ENCODE measurements around the gene PGK1.
"Not testable (repeated sequence)": the region's sequence is repeated elsewhere in the genome, so short reads cannot be mapped to it uniquely, and the experiment has no call there.

The PGK1 gene

DNA sequence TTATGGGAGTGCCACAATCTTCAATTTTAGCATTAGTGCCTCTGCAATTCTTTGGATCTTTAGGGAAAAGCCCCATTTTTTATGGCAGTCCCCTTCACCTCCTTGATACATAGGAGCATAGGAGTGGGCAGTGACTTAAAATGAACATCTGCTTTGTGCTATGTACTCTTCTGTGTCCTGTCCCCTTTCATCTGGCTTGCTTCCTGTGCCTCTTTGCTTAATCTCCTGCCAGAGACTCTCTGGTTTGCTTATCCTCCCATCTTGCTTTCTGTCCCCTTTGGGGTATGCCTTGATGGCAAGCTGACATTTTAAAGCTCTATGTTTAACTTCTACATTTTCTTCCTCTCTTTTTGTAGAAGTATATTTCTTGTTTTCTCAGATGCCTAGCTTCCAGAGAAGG lies 12.3 kb downstream of the PGK1 start:
- no peak for DNase-seq (ENCODE audit: low spot score)

DNA sequence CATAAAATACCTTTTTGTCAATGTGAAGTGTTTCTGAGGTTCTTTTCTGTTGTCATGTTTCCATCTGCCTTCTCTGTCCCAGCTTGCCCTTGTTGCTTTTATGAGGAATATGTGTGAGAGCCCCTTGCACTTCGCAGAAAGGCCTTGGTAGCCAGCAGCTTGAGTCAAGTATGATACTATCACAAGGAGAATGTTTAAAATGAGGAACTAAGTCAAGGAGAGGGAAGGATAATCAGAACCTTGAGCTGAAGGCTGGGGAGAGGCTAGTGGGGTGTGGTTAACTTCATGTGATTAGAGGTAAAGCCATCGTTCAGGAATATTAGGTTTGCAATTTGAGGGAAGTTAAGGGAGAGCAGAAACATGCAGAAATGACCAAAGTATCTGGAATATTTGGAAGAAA lies 12.7 kb downstream of the PGK1 start:
- DNase-seq (ENCODE audit: low spot score), result no peak

- DNase-seq (ENCODE audit: low spot score), result no peak
Measured at GRCh38 chrX:78118628-78119027, 14.6 kb downstream of the PGK1 start.

- no peak for DNase-seq (ENCODE audit: low spot score)
Measured at GRCh38 chrX:78119521-78120227, 15.6 kb downstream of the PGK1 start.

- no peak for DNase-seq (ENCODE audit: low spot score)
Measured at GRCh38 chrX:78123190-78123589, 19.1 kb downstream of the PGK1 start.

DNA sequence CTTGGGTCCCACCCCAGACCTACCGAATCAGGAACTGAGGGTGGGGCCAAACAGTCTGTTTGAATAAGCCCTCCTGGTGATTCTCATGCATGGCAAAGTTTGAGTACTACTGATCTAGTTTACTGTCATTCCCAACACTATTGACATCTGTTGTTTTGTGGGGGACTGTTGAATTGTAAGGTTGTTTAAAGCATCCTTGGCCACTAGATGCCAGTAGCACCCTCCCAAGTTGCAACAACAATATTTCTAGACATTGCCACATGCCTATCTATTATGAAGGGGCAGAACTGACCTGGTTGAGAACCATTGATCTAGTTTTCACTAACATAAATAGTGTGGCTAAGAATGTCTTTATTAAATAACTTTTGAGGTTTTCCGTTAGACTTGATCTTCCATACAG lies 20.3 kb downstream of the PGK1 start:
- peak; percentile 9 for DNase-seq (ENCODE audit: low spot score)

DNA sequence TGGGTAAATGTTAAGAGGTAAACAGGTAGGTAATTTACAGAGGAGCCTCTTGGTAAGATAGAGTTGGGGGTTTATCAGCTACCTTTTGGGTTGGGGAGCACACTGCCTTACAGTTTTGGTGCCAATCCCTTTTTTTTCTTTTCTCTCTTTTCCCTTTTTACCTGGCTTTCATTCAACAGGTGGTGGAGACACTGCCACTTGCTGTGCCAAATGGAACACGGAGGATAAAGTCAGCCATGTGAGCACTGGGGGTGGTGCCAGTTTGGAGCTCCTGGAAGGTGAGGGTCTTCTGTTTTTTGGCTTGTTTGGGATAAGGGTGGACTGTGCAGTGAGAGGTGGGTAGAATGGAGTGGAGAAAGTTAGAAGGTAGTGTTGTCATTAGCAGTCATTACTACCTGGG lies 21.1 kb downstream of the PGK1 start:
- DNase-seq (ENCODE audit: low spot score), result no peak

DNA sequence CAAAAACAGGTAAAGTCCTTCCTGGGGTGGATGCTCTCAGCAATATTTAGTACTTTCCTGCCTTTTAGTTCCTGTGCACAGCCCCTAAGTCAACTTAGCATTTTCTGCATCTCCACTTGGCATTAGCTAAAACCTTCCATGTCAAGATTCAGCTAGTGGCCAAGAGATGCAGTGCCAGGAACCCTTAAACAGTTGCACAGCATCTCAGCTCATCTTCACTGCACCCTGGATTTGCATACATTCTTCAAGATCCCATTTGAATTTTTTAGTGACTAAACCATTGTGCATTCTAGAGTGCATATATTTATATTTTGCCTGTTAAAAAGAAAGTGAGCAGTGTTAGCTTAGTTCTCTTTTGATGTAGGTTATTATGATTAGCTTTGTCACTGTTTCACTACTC lies 21.7 kb downstream of the PGK1 start:
- not testable (repeated sequence) for DNase-seq (ENCODE audit: low spot score)

DNA sequence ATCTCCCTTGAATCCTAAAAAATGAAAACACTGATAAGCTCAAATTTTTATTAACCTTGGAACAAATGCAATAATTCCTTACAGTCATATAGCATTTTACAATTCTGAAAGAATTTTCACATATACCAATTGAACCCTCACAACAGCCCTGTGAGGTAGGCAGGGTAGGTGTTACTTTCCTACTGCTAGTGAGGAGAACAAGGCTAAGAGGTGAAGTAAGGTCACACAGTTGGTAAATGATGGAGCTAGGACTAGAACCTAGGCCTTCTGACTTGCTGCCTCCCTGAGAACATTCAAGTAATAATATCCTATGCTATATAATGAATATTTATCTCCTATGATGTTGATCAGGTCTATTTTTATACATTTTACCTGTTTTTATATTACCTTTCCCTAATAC lies 25.7 kb downstream of the PGK1 start:
- DNase-seq (ENCODE audit: low spot score), result no peak

- DNase-seq (ENCODE audit: low spot score), result no peak
Measured at GRCh38 chrX:78130396-78130795, 26.3 kb downstream of the PGK1 start.

DNA sequence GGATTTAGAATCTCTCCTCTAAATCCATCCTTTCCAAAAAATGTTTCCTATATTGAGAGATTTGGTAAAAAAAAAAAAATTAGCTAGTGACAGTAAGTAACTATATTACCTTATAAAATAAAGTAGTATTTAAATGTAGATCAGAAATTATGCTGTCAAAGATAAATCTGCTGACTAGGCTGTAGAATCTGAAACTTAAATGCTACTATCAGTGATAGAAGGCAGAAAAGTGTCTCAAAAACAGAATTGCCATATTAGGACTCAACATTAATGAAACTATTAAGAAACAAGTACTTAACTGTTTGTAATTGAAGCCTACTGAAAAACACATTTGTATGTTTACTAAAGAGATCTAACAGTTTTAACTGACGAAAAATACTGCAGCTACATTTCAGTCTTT lies 27.1 kb downstream of the PGK1 start:
- no peak for DNase-seq (ENCODE audit: low spot score)

GRCh38 chrX:78133238-78133960 lies 29.4 kb downstream of the PGK1 start:
- no peak for DNase-seq (ENCODE audit: low spot score)

DNA sequence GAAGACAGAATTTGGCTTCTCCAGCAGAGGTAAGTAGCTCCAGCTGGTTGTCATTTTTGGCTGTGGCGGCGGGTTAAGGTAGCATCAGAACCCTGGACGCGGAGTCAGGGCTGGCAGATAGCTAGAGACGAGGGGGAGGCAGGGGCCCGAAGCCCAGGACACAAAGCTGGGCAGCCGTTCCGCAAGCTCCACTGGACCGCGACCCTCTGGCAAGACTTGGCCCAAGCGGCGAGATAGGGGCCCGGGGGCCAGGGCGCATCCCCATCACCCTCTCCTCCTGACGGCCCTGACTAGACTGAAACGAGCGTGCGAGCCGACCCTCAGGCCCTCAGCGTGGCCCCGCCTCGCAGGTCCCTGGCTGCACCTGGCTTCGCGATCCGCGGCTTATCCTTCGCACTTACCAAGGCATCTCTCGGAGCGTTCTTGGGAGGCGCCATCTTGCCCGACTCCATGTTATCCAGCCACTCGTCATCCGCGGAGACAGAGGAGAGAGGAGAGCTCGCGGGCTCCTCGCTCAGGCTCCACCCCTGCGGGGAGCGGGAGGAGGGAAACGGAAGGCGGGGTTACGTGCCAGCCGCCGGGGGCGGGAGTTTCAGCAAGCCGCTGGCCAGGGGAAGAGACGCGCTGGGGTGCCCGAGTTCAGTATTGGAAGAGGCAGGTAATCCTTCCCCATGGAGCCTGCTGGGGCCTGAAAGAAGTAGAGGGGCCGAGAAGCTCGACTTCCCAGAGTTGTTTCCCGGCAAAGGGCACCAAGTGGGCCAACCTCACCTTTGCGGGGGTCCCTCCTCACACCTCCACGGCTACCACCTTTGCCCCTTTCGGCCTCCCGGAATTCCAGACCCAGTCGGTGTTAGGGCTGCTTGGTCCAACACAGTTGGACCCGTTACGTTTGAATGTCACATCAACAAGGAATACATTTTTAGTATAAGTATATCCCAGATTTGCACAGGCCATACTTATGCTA lies 35.4 kb downstream of the PGK1 start, which contains the start of gene TAF9B:
Gene TAF9B (minus strand): TSS at position 491 of the 964 bp plus-strand sequence. CDS start 39 bp downstream, at position 452.
- DNase-seq (ENCODE audit: low spot score), result peak; percentile 88

GRCh38 chrX:78140206-78140605 lies 36.2 kb downstream of the PGK1 start:
- no peak for DNase-seq (ENCODE audit: low spot score)

DNA sequence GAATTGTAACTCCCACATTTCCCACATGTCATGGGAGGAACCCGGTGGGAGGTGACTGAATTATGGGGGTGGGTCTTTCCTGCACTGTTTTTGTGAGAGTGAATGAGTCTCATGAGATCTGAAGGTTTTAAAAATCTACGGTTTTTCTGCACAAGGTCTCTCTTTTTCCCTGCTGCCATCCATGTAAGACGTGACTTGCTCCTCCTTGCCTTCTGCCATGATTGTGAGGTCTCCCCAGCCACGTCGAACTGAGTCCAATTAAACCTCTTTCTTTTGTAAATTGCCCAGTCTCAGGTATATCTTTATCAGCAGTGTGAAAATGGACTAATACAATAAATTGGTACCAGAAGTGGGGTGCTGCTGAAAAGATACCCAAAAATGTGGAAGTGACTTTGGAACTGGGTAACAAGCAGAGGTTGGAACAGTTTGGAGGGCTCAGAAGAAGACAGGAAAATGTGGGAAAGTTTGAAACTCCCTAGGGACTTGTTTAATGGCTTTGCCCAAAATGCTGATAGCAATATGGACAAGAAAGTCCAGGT lies 43.0 kb downstream of the PGK1 start:
- not testable (repeated sequence) for DNase-seq (ENCODE audit: low spot score)

GRCh38 chrX:78157373-78157772 lies 53.3 kb downstream of the PGK1 start:
- DNase-seq (ENCODE audit: low spot score), result not testable (repeated sequence)

DNA sequence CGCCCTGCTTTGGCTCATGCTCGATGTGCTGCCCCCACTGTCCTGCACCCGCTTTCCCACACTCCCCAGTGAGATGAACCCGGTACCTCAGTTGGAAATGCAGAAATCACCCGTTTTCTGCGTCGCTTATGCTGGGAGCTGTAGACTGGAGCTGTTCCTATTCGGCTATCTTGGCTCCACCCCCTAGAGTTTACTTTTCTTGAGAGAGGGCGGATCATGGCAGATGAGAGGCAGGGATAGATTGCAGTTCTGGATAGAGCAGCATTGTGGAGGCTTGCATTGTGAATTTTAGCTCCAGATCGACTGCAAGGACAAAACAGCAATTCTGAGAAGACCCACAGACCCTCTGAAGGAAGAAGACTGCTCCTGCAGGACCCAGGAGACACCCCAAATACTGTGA lies 53.8 kb downstream of the PGK1 start:
- not testable (repeated sequence) for DNase-seq (ENCODE audit: low spot score)

GRCh38 chrX:78160711-78161110 lies 56.7 kb downstream of the PGK1 start:
- not testable (repeated sequence) for DNase-seq (ENCODE audit: low spot score)

DNA sequence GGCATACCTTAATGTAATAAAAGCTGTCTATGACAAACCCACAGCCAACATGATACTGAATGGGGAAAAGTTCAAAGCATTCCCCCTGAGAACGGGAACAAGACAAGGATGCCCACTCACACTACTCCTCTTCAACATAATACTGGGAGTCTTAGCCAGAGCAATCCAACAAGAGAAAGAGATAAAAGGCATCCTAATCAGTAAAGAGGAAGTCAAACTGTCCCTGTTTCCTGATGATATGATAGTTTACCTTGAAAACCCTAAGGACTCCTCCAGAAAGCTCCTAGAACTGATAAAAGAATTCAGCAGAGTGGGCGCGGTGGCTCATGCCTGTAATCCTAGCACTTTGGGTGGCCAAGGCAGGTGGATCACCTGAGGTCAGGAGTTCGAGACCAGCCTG lies 59.1 kb downstream of the PGK1 start:
- DNase-seq (ENCODE audit: low spot score), result not testable (repeated sequence)

GRCh38 chrX:78165425-78165824 lies 61.4 kb downstream of the PGK1 start:
- DNase-seq (ENCODE audit: low spot score), result peak; percentile 1

DNA sequence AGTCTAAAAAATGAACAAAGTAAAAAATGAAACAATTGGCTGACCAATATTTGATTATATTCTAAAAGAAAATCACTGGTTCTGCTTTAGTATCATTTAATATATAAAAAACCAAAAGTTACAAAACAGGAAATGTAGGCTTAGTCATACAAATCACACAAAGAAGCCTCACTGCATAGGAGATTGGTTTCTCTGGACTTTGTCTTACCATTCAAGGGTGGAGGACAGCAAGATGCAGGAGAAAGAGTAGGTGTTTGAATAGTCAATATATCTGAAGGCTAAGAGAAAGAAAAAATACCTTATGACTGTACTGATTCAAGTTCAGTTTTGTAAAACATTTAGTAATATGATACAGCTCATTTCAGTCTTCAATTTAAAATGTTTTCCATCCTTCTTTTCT lies 64.0 kb downstream of the PGK1 start:
- DNase-seq (ENCODE audit: low spot score), result no peak

Data from Ammon's horn (tissue), 1 donor.